Measurements from ENCODE around the gene PTPRS.

GRCh38 chr19:5314907-5315298, 25.7 kb downstream of the PTPRS start:
- TF ChIP-seq CTCF (tag by site-specific recombination; IDR thresholded peaks at IDR 0.05): no peak
- TF ChIP-seq ZNF23 (tag by site-specific recombination; IDR thresholded peaks at IDR 0.05; ENCODE audit: borderline replicate concordance): no peak
- no peak for TF ChIP-seq ZNF221 (tag by site-specific recombination; IDR thresholded peaks at IDR 0.05; ENCODE audit: borderline replicate concordance)
- TF ChIP-seq ZNF324 (tag by site-specific recombination; IDR thresholded peaks at IDR 0.05): no peak
- TF ChIP-seq KLF9 (tag by site-specific recombination; IDR thresholded peaks at IDR 0.05; ENCODE audit: low read depth): no peak
- no peak for TF ChIP-seq PRDM10 (tag by site-specific recombination; IDR thresholded peaks at IDR 0.05)
- TF ChIP-seq REST (tag by site-specific recombination; IDR thresholded peaks at IDR 0.05): no peak
- TF ChIP-seq ZNF501 (tag by site-specific recombination; IDR thresholded peaks at IDR 0.05): no peak
- TF ChIP-seq ZNF398 (tag by site-specific recombination; IDR thresholded peaks at IDR 0.05): no peak
- TF ChIP-seq ZNF140 (tag by site-specific recombination; IDR thresholded peaks at IDR 0.05): no peak
- TF ChIP-seq ZNF302 (tag by site-specific recombination; IDR thresholded peaks at IDR 0.05; ENCODE audit: low read depth): no peak
- no peak for TF ChIP-seq ZBTB48 (tag by site-specific recombination; IDR thresholded peaks at IDR 0.05)
- TF ChIP-seq KLF16 (tag by site-specific recombination; IDR thresholded peaks at IDR 0.05): no peak
- TF ChIP-seq TCF7L2 (IDR thresholded peaks at IDR 0.05; ENCODE audit: borderline replicate concordance, low read depth, low read length): no peak
